Measurements from ENCODE around the gene TBX4.
"Not testable (repeated sequence)": the region's sequence is repeated elsewhere in the genome, so short reads cannot be mapped to it uniquely, and the experiment has no call there.

The TBX4 gene

GRCh38 chr17:61486135-61487120 lies 34.2 kb downstream of the TBX4 start:
- no peak for DNase-seq

- no peak for DNase-seq
Measured at GRCh38 chr17:61487161-61487988, 35.2 kb downstream of the TBX4 start.

- DNase-seq, result no peak
Measured at GRCh38 chr17:61487989-61488595, 35.9 kb downstream of the TBX4 start.

GRCh38 chr17:61488878-61489718 lies 36.9 kb downstream of the TBX4 start:
- no peak for DNase-seq

GRCh38 chr17:61489719-61490490 lies 37.7 kb downstream of the TBX4 start:
- no peak for DNase-seq

- DNase-seq, result no peak
Measured at GRCh38 chr17:61490540-61490975, 38.3 kb downstream of the TBX4 start.

- DNase-seq, result no peak
Measured at GRCh38 chr17:61491981-61492380, 39.8 kb downstream of the TBX4 start.

- no peak for DNase-seq
Measured at GRCh38 chr17:61492759-61493526, 40.7 kb downstream of the TBX4 start.

- DNase-seq, result not testable (repeated sequence)
Measured at GRCh38 chr17:61493830-61494324, 41.7 kb downstream of the TBX4 start.

- no peak for DNase-seq
Measured at GRCh38 chr17:61494325-61495160, 42.3 kb downstream of the TBX4 start.

- no peak for DNase-seq
Measured at GRCh38 chr17:61495161-61495857, 43.1 kb downstream of the TBX4 start.

GRCh38 chr17:61496174-61496956 lies 44.1 kb downstream of the TBX4 start:
- no peak for DNase-seq

GRCh38 chr17:61496957-61497653 lies 44.9 kb downstream of the TBX4 start:
- DNase-seq, result no peak

- DNase-seq, result no peak
Measured at GRCh38 chr17:61498042-61498994, 46.1 kb downstream of the TBX4 start.

- DNase-seq, result no peak
Measured at GRCh38 chr17:61499632-61500031, 47.4 kb downstream of the TBX4 start.

GRCh38 chr17:61500287-61500686 lies 48.1 kb downstream of the TBX4 start:
- DNase-seq, result no peak

Measured in NCI-H1436 treated with DMSO at 0.1 percent for 48 hours (cell line).